Small intestine (tissue), 7 donors: ENCODE results near the gene HSPG2. TPM values are rescaled to one million over a fixed set of nuclear protein-coding genes. Genes with fewer than 3 reads are reported as not detected.
A peak's percentile ranks its signal among the peaks of the same experiment; 100 is the strongest.

Experiments used
- DNase-seq, 2 donors: peaks; one replicate each; pipeline versions ENCODE4 v3.0.0 to v3.0.0-alpha.2; 2013
- FAIRE-seq: peaks from 2 replicates; lab custom pipeline; 2012; peaks lifted over from hg19 to GRCh38; lab: Jason Lieb, UNC
- H3K27ac ChIP-seq, 3 donors: one replicate each; pipeline ENCODE4 v1.5.1; 2013; ENCODE audit warnings: low read length in 2 of 3, mild to moderate bottlenecking in 2 of 3, control low read depth in 1 of 3, inconsistent platforms in 1 of 3, low read depth in 1 of 3, moderate library complexity in 1 of 3
- H3K27me3 ChIP-seq, 3 donors: one replicate each; pipeline ENCODE4 v1.6.1; 2013; ENCODE audit warnings: low read length in 3 of 3, inconsistent platforms in 1 of 3; ENCODE audit not compliant: control insufficient read depth in 3 of 3, insufficient read depth in 3 of 3
- H3K36me3 ChIP-seq, 3 donors: one replicate each; pipeline ENCODE4 v1.6.1; 2013; ENCODE audit warnings: low read length in 3 of 3, inconsistent platforms in 1 of 3, low read depth in 1 of 3, mild to moderate bottlenecking in 1 of 3, moderate library complexity in 1 of 3; ENCODE audit not compliant: control insufficient read depth in 3 of 3, insufficient read depth in 2 of 3
- H3K4me1 ChIP-seq, 3 donors: one replicate each; pipeline ENCODE4 v1.6.1; 2013; ENCODE audit warnings: low read length in 2 of 3, inconsistent platforms in 1 of 3, low read depth in 1 of 3, mild to moderate bottlenecking in 1 of 3, moderate library complexity in 1 of 3; ENCODE audit not compliant: control insufficient read depth in 3 of 3, insufficient read depth in 2 of 3
- H3K4me3 ChIP-seq, 3 donors: one replicate each; pipeline ENCODE4 v1.5.1; 2013; ENCODE audit warnings: low read length in 3 of 3, control low read depth in 1 of 3, inconsistent platforms in 1 of 3, low read depth in 1 of 3, mild to moderate bottlenecking in 1 of 3, moderate library complexity in 1 of 3
- H3K9me3 ChIP-seq, 2 donors: one replicate each; pipeline ENCODE4 v1.6.1; 2013; ENCODE audit warnings: low read depth in 1 of 2, low read length in 1 of 2; ENCODE audit not compliant: control insufficient read depth in 2 of 2, insufficient read depth in 1 of 2
- WGBS, 3 donors: extraction: QIAGEN DNeasy Blood & Tissue Kit; methylation state at CpG; one replicate each; pipeline ENCODE4 v1.1.7; 2013; 5-methylcytosine and 5-hydroxymethylcytosine counted together
- polyA plus RNA-seq, 4 donors: library from polyadenylated mRNA; stranded (reverse) in 3 of 4; unstranded in 1 of 4; fragments of 200-250 nt in 3 of 4; fragments of 120-200 nt in 1 of 4; gene quantifications; one replicate each; pipeline versions ENCODE4 v1.2.1 to v1.2.3, GENCODE V29; 2013
- donor health status: healthy with polysubstance abuse.
- donor health status: control.
- donor health status: control.
- donor health status: Bipolar disorder and iron deficiency.
- donor health status: healthy.

Gene HSPG2
- polyA plus RNA-seq, 4 donors: 3.6 to 82.3 (median 36.3) TPM

- DNase-seq (peak in 1 of 2 donors; percentile 37), FAIRE-seq (no peak)
- no peaks in the 10 kb centered on the region for H3K27me3 ChIP-seq
- H3K36me3 ChIP-seq: peaks cover 5 to 96% (median 7%) of the 10 kb centered on the region in 3 donors
- H3K4me3 ChIP-seq: no peak overlapping the region
- H3K27ac ChIP-seq: no peak overlapping the region
- H3K4me1 ChIP-seq: peaks cover 0 to 15% (median 0%) of the 10 kb centered on the region in 3 donors
- peaks cover 0 to 11% of the 10 kb centered on the region in 2 donors for H3K9me3 ChIP-seq
- WGBS, 3 donors: 84 to 89% (median 87%) methylated on average over 19 of the region's 19 CpGs
These were observed 75.3 kb downstream of the HSPG2 start for GRCh38 chr1:21861602-21862429.

- DNase-seq (no peak), FAIRE-seq (no peak)
- H3K4me1 ChIP-seq: peaks cover 0 to 7% (median 0%) of the 10 kb centered on the region in 3 donors
- no peaks in the 10 kb centered on the region for H3K27me3 ChIP-seq
- 74 to 91% (median 83%) methylated on average over 3 of the region's 3 CpGs for WGBS, 3 donors
- peaks cover 0 to 11% of the 10 kb centered on the region in 2 donors for H3K9me3 ChIP-seq
- H3K4me3 ChIP-seq: no peak overlapping the region
- no peak overlapping the region for H3K27ac ChIP-seq
- H3K36me3 ChIP-seq: peaks cover 9 to 97% (median 9%) of the 10 kb centered on the region in 3 donors
These were observed 76.1 kb downstream of the HSPG2 start for GRCh38 chr1:21860971-21861370.

GRCh38 chr1:21859669-21860179, 77.4 kb downstream of the HSPG2 start:
- H3K27me3 ChIP-seq: no peaks in the 10 kb centered on the region
- 96 to 97% (median 96%) methylated on average over 8 to 10 of the region's 10 CpGs for WGBS, 3 donors
- no peaks in the 10 kb centered on the region for H3K4me1 ChIP-seq
- no peak for FAIRE-seq
- peaks cover 0 to 11% of the 10 kb centered on the region in 2 donors for H3K9me3 ChIP-seq
- no peak for DNase-seq
- peaks cover 9 to 97% (median 11%) of the 10 kb centered on the region in 3 donors for H3K36me3 ChIP-seq
- no peak overlapping the region for H3K27ac ChIP-seq
- H3K4me3 ChIP-seq: no peak overlapping the region

GRCh38 chr1:21857840-21858670, 79.1 kb downstream of the HSPG2 start:
- no peak for FAIRE-seq
- H3K9me3 ChIP-seq: peaks cover 0 to 11% of the 10 kb centered on the region in 2 donors
- H3K36me3 ChIP-seq: peaks cover 9 to 95% (median 17%) of the 10 kb centered on the region in 3 donors
- no peaks in the 10 kb centered on the region for H3K27me3 ChIP-seq
- 74 to 94% (median 81%) methylated on average over 15 of the region's 15 CpGs for WGBS, 3 donors
- H3K27ac ChIP-seq: peak overlapping the region in 1 of 3 donors; percentile 8
- H3K4me3 ChIP-seq: no peak overlapping the region
- peak in 1 of 2 donors; percentile 12 for DNase-seq
- H3K4me1 ChIP-seq: no peaks in the 10 kb centered on the region

- Histone ChIP-seq H3K9me3 (peaks cover 0 to 11% of the 10 kb centered on the region in 2 donors), H3K27me3 (no peaks in the 10 kb centered on the region), H3K4me3 (no peak overlapping the region), H3K36me3 (peaks cover 11 to 98% (median 20%) of the 10 kb centered on the region in 3 donors), H3K27ac (no peak overlapping the region), H3K4me1 (no peaks in the 10 kb centered on the region)
- WGBS, 3 donors: 83 to 92% (median 86%) methylated on average over 14 of the region's 14 CpGs
- FAIRE-seq (no peak), DNase-seq (no peak)
These were observed 79.8 kb downstream of the HSPG2 start for GRCh38 chr1:21857142-21857839.

GRCh38 chr1:21855257-21856096, 81.6 kb downstream of the HSPG2 start:
- no peak for FAIRE-seq
- no peak overlapping the region for H3K27ac ChIP-seq
- WGBS, 3 donors: 84 to 88% (median 87%) methylated on average over 32 to 35 of the region's 35 CpGs

GRCh38 chr1:21854751-21855131, 82.4 kb downstream of the HSPG2 start:
- Histone ChIP-seq H3K27me3 (no peaks in the 10 kb centered on the region), H3K4me3 (no peak overlapping the region), H3K27ac (no peak overlapping the region), H3K9me3 (no peaks in the 10 kb centered on the region), H3K4me1 (no peaks in the 10 kb centered on the region), H3K36me3 (peaks cover 16 to 96% (median 19%) of the 10 kb centered on the region in 3 donors)
- no peak for DNase-seq
- 95% methylated on average over 13 of the region's 13 CpGs for WGBS, 3 donors
- no peak for FAIRE-seq

More at GRCh38 chr1:21855257-21856096, 81.6 kb downstream of the HSPG2 start:
- DNase-seq: no peak
- H3K4me3 ChIP-seq: no peak overlapping the region
- H3K4me1 ChIP-seq: no peaks in the 10 kb centered on the region
- H3K27me3 ChIP-seq: no peaks in the 10 kb centered on the region
- H3K9me3 ChIP-seq: no peaks in the 10 kb centered on the region
- H3K36me3 ChIP-seq: peaks cover 11 to 96% (median 19%) of the 10 kb centered on the region in 3 donors
